T-helper 2 cell treated with Interferon-gamma antibody and Interleukin-4, amounts not matched to agents 5 μg/mL and 100 μg/mL, for 36 hours (primary cell): ENCODE results near the gene IMPG1.
"Not testable (repeated sequence)": the region's sequence is repeated elsewhere in the genome, so short reads cannot be mapped to it uniquely, and the experiment has no call there.

ENCODE experiments used
- DNase-seq: peaks from one replicate; pipeline ENCODE4 v3.0.0; 2021; ENCODE audit warnings: low spot score
- H3K27ac Mint-ChIP-seq: one replicate; pipeline ENCODE4 v1.8.0; 2021; ENCODE audit warnings: mild to moderate bottlenecking, mixed read lengths
- H3K27me3 Mint-ChIP-seq: one replicate; pipeline ENCODE4 v1.8.0; 2021; ENCODE audit warnings: low read depth, mixed read lengths
- H3K36me3 Mint-ChIP-seq: one replicate; pipeline ENCODE4 v1.8.0; 2021; ENCODE audit warnings: low read depth, mixed read lengths
- H3K4me1 Mint-ChIP-seq: one replicate; pipeline ENCODE4 v1.8.0; 2021; ENCODE audit warnings: low read depth, mixed read lengths
- H3K4me3 Mint-ChIP-seq: one replicate; pipeline ENCODE4 v1.8.0; 2022; ENCODE audit warnings: mild to moderate bottlenecking, moderate library complexity, mixed read lengths
- H3K9me3 Mint-ChIP-seq: one replicate; pipeline ENCODE4 v1.8.0; 2021; ENCODE audit warnings: mixed read lengths

Gene IMPG1

DNA sequence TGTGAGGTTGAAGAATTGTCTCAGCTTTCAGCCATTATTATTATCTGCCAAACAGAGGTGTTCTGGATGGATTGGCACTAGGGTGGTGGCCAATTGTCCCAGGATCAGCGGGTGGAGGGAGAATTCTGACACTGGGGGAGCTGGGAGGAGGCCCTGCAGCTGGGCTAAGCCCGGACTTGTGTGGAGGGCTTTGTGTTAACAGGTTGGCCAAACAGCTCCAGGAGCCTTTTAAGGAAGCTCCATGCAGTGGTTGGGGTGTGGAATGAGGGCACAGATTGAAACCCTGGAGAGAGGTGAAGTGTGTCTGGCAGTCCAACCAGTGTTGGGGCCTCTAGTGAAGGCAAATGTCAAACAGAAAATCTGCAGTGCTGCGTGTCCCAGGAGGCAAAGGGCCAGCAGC, 135.8 kb downstream of the IMPG1 start:
- DNase-seq = no peak
- no peak overlapping the region for H3K27ac Mint-ChIP-seq
- peaks cover 16% of the 10 kb centered on the region for H3K27me3 Mint-ChIP-seq
- H3K9me3 Mint-ChIP-seq = no peaks in the 10 kb centered on the region
- no peaks in the 10 kb centered on the region for H3K36me3 Mint-ChIP-seq
- no peak overlapping the region for H3K4me3 Mint-ChIP-seq
- peaks cover 6% of the 10 kb centered on the region for H3K4me1 Mint-ChIP-seq

- no peaks in the 10 kb centered on the region for H3K9me3 Mint-ChIP-seq
- DNase-seq = no peak
- peaks cover 6% of the 10 kb centered on the region for H3K4me1 Mint-ChIP-seq
- peaks cover 16% of the 10 kb centered on the region for H3K27me3 Mint-ChIP-seq
- H3K27ac Mint-ChIP-seq = no peak overlapping the region
- H3K36me3 Mint-ChIP-seq = no peaks in the 10 kb centered on the region
- no peak overlapping the region for H3K4me3 Mint-ChIP-seq
Observed at GRCh38 chr6:75935473-75935793, 137.0 kb downstream of the IMPG1 start.

DNA sequence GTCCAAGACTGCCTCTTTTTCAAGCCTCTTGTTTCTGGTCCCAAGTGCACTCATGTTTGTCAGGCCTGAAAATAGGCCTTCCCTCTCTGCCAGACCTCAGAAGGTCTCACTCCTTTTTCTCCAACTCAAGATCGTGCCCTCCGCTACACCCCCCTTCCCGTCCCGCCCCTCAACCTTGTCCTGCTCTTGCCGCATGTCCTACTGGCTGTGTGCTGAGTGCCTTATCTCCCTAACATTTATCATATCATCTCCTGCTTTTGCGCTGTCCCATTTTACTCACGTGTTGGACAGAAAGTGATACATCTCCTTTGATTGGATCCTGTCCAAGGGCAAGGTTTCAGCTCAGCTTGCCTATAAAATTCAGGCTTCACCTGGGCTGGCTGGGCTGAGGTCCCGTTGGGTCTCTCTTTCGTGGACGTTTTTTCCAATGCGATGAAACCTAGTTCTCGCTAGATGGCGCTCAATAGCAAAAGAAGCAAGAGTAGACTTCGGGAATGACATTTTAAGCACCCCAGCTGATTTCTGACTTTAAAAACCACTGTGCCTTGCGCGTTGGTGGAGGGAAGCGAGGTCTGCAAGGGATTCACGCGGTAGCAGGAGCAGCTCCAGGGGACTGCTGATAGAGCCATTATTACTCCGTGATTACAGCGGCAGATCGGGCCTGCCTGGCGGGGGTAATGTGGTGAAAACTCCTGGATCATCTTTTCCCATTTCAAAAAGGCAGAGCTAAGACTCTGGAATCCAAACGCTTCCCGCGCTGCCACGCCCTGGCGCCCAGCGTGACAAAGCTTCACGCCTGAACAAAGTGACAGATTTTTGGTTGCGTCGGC, 137.6 kb downstream of the IMPG1 start:
- Mint-ChIP-seq H3K4me3 (no peak overlapping the region), H3K9me3 (no peaks in the 10 kb centered on the region), H3K4me1 (peaks cover 6% of the 10 kb centered on the region), H3K27me3 (peaks cover 16% of the 10 kb centered on the region), H3K36me3 (no peaks in the 10 kb centered on the region), H3K27ac (no peak overlapping the region)
- DNase-seq = peak; percentile 6

DNA sequence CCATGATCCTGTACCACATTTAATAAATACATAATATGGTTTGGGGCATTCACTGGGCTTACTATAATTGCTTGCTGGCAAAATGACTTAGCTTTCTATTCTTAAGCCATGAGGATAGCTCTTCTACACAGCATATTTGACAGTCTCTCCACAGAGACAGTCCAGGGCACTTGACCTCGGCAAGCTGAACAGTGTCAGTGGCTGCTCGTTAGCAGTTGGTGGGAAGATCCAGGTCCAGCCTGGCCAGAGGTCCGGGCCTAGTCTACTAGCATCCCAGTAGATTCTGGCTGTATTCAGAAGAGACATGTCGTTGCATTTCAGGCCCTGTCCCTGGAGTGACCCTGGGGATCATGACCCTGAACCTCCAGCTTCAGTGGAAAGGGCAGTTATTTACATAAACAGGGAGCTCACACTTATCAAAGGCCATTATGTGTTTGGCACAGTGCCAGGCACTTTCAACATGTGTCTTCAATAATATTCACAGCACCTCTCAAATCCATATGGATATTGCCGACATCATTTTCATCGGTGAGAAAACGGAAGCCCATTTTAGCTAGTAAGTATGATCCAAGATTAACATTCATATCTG, 139.0 kb downstream of the IMPG1 start:
- H3K27ac Mint-ChIP-seq = no peak overlapping the region
- peaks cover 16% of the 10 kb centered on the region for H3K27me3 Mint-ChIP-seq
- H3K36me3 Mint-ChIP-seq = no peaks in the 10 kb centered on the region
- no peak overlapping the region for H3K4me3 Mint-ChIP-seq
- peaks cover 6% of the 10 kb centered on the region for H3K4me1 Mint-ChIP-seq
- DNase-seq = no peak
- H3K9me3 Mint-ChIP-seq = no peaks in the 10 kb centered on the region

GRCh38 chr6:75932067-75932466, 140.4 kb downstream of the IMPG1 start:
- no peak for DNase-seq
- Mint-ChIP-seq H3K36me3 (no peaks in the 10 kb centered on the region), H3K4me3 (no peak overlapping the region), H3K27me3 (peaks cover 16% of the 10 kb centered on the region), H3K4me1 (peaks cover 6% of the 10 kb centered on the region), H3K9me3 (no peaks in the 10 kb centered on the region), H3K27ac (no peak overlapping the region)

DNA sequence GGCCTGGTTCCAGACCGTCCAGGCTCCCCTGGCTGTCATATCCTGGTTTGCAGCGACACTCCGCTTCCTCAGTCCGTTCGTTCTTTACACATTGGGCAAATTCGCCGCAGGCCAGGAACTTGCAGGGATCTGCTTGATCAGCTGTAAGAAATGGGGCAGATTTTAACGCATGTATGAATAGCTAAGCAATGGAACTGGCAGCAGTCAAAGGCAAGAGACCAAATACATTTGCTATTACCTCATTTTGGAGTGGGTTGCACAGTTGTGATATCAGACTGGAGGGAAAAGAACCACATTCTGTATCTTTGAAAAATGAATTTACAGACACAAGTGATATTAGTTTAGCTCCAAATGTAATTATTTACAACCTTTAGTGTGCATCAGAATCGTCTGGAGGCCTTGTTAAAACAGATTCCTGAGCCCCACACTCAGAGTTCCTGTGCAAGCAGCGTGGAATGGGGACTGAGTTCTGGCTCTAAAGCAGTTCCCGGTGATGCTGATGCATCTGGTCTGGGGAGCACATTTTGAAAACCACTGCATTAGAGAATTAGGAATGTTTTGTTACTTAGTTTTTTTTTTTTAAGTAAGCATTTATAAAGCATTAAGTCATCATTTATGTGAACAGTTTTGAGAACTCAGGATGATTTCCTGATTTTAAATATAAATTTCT, 141.3 kb downstream of the IMPG1 start:
- H3K27me3 Mint-ChIP-seq = peaks cover 12% of the 10 kb centered on the region
- H3K36me3 Mint-ChIP-seq = no peaks in the 10 kb centered on the region
- H3K27ac Mint-ChIP-seq = no peak overlapping the region
- no peaks in the 10 kb centered on the region for H3K9me3 Mint-ChIP-seq
- DNase-seq = no peak
- H3K4me1 Mint-ChIP-seq = peaks cover 6% of the 10 kb centered on the region
- no peak overlapping the region for H3K4me3 Mint-ChIP-seq

DNA sequence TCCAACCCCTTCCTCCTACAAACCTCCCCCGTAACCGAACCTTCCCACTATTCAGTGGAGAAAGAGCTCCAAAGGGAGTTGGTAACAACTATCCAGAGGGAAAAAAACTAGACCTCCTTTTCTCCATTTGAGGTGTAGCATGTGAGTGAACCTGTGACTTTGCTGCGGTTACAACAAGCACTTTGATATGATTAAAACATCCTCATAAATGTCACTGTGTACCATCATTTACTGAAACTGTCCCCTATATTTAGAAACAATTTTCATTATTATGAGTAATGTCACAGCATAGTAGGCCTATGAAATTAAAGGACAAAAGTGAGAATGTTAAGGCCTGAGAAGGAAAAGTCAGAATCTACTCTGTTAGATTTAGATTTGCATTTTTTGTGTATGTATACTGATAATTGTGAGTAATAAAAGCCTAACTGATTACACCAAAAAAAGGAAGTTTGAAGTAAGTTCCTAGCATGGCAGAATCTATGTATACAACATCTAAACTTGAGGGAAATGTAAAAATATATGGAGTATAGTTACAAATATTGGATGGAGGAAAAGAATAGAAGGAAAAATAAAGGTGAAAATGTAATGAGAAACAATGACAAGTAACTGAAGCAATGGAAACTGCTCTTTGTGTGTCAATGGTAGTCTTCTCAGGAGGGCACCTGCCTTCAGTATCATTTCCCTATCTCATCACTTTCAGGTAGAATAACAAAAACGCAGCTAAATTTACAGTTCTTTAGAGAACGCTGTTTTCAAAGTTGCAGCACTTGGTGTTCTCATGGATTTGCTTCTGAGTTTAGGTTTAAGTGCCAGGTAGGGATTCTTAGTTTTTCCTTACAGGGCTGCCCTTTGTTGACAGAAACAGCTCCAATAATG, 145.9 kb downstream of the IMPG1 start:
- Mint-ChIP-seq H3K36me3 (no peaks in the 10 kb centered on the region), H3K4me3 (no peak overlapping the region), H3K9me3 (no peaks in the 10 kb centered on the region), H3K4me1 (no peaks in the 10 kb centered on the region), H3K27me3 (no peaks in the 10 kb centered on the region), H3K27ac (no peak overlapping the region)
- DNase-seq = no peak

- Mint-ChIP-seq H3K36me3 (no peaks in the 10 kb centered on the region), H3K27ac (no peak overlapping the region), H3K4me1 (no peaks in the 10 kb centered on the region), H3K9me3 (no peaks in the 10 kb centered on the region), H3K27me3 (no peaks in the 10 kb centered on the region), H3K4me3 (no peak overlapping the region)
- no peak for DNase-seq
Observed at GRCh38 chr6:75922226-75922625, 150.2 kb downstream of the IMPG1 start.

- Mint-ChIP-seq H3K27me3 (peaks cover 1% of the 10 kb centered on the region), H3K36me3 (no peaks in the 10 kb centered on the region), H3K4me1 (no peaks in the 10 kb centered on the region), H3K27ac (no peak overlapping the region), H3K4me3 (no peak overlapping the region), H3K9me3 (no peaks in the 10 kb centered on the region)
- DNase-seq = no peak
Observed at GRCh38 chr6:75913040-75913439, 159.4 kb downstream of the IMPG1 start.

GRCh38 chr6:75907444-75907843, 165.0 kb downstream of the IMPG1 start:
- no peaks in the 10 kb centered on the region for H3K4me1 Mint-ChIP-seq
- H3K27me3 Mint-ChIP-seq = peaks cover 1% of the 10 kb centered on the region
- H3K36me3 Mint-ChIP-seq = no peaks in the 10 kb centered on the region
- H3K4me3 Mint-ChIP-seq = no peak overlapping the region
- H3K9me3 Mint-ChIP-seq = no peaks in the 10 kb centered on the region
- DNase-seq = no peak
- H3K27ac Mint-ChIP-seq = no peak overlapping the region

DNA sequence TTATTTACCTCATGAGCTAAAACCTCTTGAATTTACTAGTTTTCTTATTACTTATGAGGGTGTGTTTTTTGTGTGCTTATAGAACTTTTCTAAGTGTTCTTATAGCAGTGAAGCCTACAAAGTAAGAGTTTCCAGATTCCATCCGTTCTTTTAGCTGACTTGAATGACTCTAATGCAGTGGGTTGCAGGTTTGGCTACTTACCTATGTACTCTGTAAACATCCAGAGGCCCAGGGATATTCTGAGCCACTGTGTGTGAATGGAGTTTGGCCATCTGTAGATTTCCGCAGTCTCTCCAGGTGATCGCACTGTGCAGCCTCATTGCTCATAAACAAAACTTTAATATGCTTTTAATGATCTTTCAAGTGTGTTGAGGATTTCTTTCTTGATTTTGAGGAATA, 165.6 kb downstream of the IMPG1 start:
- Mint-ChIP-seq H3K9me3 (no peaks in the 10 kb centered on the region), H3K27ac (no peak overlapping the region), H3K36me3 (no peaks in the 10 kb centered on the region), H3K27me3 (peaks cover 1% of the 10 kb centered on the region), H3K4me1 (no peaks in the 10 kb centered on the region), H3K4me3 (no peak overlapping the region)
- DNase-seq = no peak

- not testable (repeated sequence) for DNase-seq, H3K27ac Mint-ChIP-seq, H3K4me3 Mint-ChIP-seq, H3K4me1 Mint-ChIP-seq, H3K27me3 Mint-ChIP-seq, H3K36me3 Mint-ChIP-seq, H3K9me3 Mint-ChIP-seq
Observed at GRCh38 chr6:75905129-75905528, 167.3 kb downstream of the IMPG1 start.

GRCh38 chr6:75900216-75900615, 172.2 kb downstream of the IMPG1 start:
- not testable (repeated sequence) for H3K4me1 Mint-ChIP-seq, H3K27me3 Mint-ChIP-seq, H3K27ac Mint-ChIP-seq, H3K36me3 Mint-ChIP-seq, H3K4me3 Mint-ChIP-seq, H3K9me3 Mint-ChIP-seq, DNase-seq

- DNase-seq = no peak
- Mint-ChIP-seq H3K27me3 (no peaks in the 10 kb centered on the region), H3K27ac (no peak overlapping the region), H3K4me3 (no peak overlapping the region), H3K36me3 (no peaks in the 10 kb centered on the region), H3K4me1 (no peaks in the 10 kb centered on the region), H3K9me3 (no peaks in the 10 kb centered on the region)
Observed at GRCh38 chr6:75896526-75896925, 175.9 kb downstream of the IMPG1 start.
